Ascending aorta (tissue), 2 donors: ENCODE data around the gene ARL3. TPM values are rescaled to one million over a fixed set of nuclear protein-coding genes. Genes with fewer than 3 reads are reported as not detected.

Source experiments
- DNase-seq, 2 donors: peaks; one replicate each; pipeline ENCODE4 v3.0.0-alpha.2; 2019; ENCODE audit warnings: low spot score in 2 of 2
- H3K27ac ChIP-seq, 2 donors: fragments of 200-600 bp; sonication (generic); one replicate each; pipeline ENCODE4 v1.5.1; 2016 to 2017; ENCODE audit warnings: mild to moderate bottlenecking in 1 of 2
- H3K27me3 ChIP-seq: fragments of 200-600 bp; sonication (generic); one replicate; pipeline ENCODE4 v1.5.1; 2017
- H3K36me3 ChIP-seq, 2 donors: fragments of 200-600 bp; sonication (generic); one replicate each; pipeline ENCODE4 v1.5.1; 2016
- H3K4me1 ChIP-seq, 2 donors: fragments of 200-600 bp; sonication (generic); one replicate each; pipeline ENCODE4 v1.5.1; 2016 to 2017; ENCODE audit warnings: mild to moderate bottlenecking in 1 of 2
- H3K4me3 ChIP-seq, 2 donors: fragments of 200-600 bp; sonication (generic); one replicate each; pipeline ENCODE4 v1.5.1; 2016 to 2017; ENCODE audit warnings: mild to moderate bottlenecking in 1 of 2
- H3K9me3 ChIP-seq, 2 donors: fragments of 200-600 bp; sonication (generic); one replicate each; pipeline ENCODE4 v1.5.1; 2016
- intact Hi-C: fragments of 100-400 bp; cut with DNase I; formaldehyde crosslinking; loops from one replicate; pipeline ENCODE4 v1.15.1; 2023
- total RNA-seq: library from RNA; depleted of rRNA; stranded (reverse); fragments of >200 nt; gene quantifications from one replicate; pipeline ENCODE4 v1.1.0, GENCODE V29; 2016
- TF ChIP-seq, protein P1 (sequence below), 3 experiments: fragments of 200-600 bp in 2 of 3; fragments of 450-650 bp in 1 of 3; sonication (generic) in 2 of 3; IDR thresholded peaks; one replicate each; pipeline ENCODE4 v1.5.1; 2016 to 2019; ENCODE audit warnings: antibody characterized with exemption in 3 of 3, mild to moderate bottlenecking in 1 of 3, moderate library complexity in 1 of 3

The ARL3 gene
- total RNA-seq, 1 donor from 2014 or later, result 2.0 TPM

DNA sequence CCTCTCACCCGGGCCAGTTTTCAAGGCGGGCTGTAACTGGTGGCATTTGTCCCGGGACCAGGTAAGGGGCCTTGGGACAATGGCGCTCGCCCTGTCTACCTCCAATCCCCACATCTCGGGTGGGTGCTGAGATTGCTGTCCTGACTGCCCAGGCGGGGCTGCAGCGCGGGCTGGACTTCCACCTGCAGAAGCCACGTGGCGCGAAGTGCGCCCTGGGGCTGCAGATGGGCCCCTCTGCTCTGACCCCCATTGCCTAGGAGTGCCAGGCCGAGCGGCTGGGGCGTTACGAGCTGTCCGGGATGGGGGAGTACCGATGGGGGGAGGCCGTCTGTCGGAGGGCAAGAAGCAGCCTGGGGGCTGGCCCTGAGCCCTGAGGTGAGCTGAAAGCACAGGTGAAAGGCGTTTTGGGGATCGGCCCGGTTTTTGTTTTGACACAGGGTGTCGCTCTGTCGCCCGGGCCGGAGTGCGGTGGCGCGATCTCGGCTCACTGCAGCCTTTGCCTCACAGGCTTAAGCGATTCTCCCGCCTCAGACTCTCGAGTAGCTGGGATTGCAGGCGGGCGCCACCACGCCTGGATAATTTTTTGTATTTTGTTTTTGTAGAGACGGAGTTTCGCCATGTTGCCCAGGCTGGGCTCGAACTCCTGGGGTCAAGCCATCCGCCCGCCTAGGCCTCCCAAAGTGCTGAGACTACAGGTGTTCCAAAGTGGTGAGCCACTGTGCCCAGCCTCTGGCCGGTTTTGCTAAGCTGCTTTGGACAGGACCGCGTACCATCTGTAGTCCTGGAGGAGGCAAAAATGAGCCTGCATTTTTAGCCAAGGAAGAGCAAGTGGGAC is 641 bp upstream of the ARL3 start, which contains the start of gene SFXN2:
Gene SFXN2 (plus strand): TSS at position 16 of the 835 bp plus-strand sequence. CDS start 12,001 bp downstream, outside the sequence.
- TF ChIP-seq, protein P1, sequence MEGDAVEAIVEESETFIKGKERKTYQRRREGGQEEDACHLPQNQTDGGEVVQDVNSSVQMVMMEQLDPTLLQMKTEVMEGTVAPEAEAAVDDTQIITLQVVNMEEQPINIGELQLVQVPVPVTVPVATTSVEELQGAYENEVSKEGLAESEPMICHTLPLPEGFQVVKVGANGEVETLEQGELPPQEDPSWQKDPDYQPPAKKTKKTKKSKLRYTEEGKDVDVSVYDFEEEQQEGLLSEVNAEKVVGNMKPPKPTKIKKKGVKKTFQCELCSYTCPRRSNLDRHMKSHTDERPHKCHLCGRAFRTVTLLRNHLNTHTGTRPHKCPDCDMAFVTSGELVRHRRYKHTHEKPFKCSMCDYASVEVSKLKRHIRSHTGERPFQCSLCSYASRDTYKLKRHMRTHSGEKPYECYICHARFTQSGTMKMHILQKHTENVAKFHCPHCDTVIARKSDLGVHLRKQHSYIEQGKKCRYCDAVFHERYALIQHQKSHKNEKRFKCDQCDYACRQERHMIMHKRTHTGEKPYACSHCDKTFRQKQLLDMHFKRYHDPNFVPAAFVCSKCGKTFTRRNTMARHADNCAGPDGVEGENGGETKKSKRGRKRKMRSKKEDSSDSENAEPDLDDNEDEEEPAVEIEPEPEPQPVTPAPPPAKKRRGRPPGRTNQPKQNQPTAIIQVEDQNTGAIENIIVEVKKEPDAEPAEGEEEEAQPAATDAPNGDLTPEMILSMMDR (IDR thresholded peaks at IDR 0.05), result no peak
- no peaks in the 10 kb centered on the region for H3K36me3 ChIP-seq
- no peaks in the 10 kb centered on the region for H3K9me3 ChIP-seq
- peak within 1 kb of the TSS; percentile 84 to 91 for H3K4me3 ChIP-seq
- H3K27me3 ChIP-seq, result no peaks in the 10 kb centered on the region
- intact Hi-C loops, result loop anchor here (2.0 kb wide), 3 partner anchors 40 to 212 kb away; partner anchors contain the start of genes ACTR1A and SUFU
- DNase-seq, result peak in 1 of 2 donors; percentile 72
- H3K27ac ChIP-seq, result peak within 1 kb of the TSS; percentile 79 to 83
- peaks cover 0 to 13% of the 10 kb centered on the region in 2 donors for H3K4me1 ChIP-seq

- peak overlapping the region; percentile 84 to 91 for H3K4me3 ChIP-seq
- intact Hi-C loops, result no loop called here
- H3K36me3 ChIP-seq, result no peaks in the 10 kb centered on the region
- DNase-seq, result no peak
- TF ChIP-seq, protein P1 (IDR thresholded peaks at IDR 0.05), result no peak
- peaks cover 0 to 13% of the 10 kb centered on the region in 2 donors for H3K4me1 ChIP-seq
- no peaks in the 10 kb centered on the region for H3K27me3 ChIP-seq
- peak overlapping the region; percentile 79 to 83 for H3K27ac ChIP-seq
- no peaks in the 10 kb centered on the region for H3K9me3 ChIP-seq
These were observed 721 bp downstream of the ARL3 start for GRCh38 chr10:102713539-102713813.

GRCh38 chr10:102712843-102713538 is 1.2 kb downstream of the ARL3 start:
- intact Hi-C loops, result no loop called here
- H3K27ac ChIP-seq, result peak overlapping the region; percentile 79 to 83
- peaks cover 0 to 13% of the 10 kb centered on the region in 2 donors for H3K4me1 ChIP-seq
- no peak for DNase-seq
- peak overlapping the region; percentile 84 to 91 for H3K4me3 ChIP-seq
- no peaks in the 10 kb centered on the region for H3K9me3 ChIP-seq
- H3K27me3 ChIP-seq, result no peaks in the 10 kb centered on the region
- no peaks in the 10 kb centered on the region for H3K36me3 ChIP-seq
- TF ChIP-seq, protein P1 (IDR thresholded peaks at IDR 0.05), result no peak

GRCh38 chr10:102712089-102712488 is 2.1 kb downstream of the ARL3 start:
- peaks cover 0 to 13% of the 10 kb centered on the region in 2 donors for H3K4me1 ChIP-seq
- H3K27ac ChIP-seq, result no peak overlapping the region
- intact Hi-C loops, result no loop called here
- no peak for DNase-seq
- H3K4me3 ChIP-seq, result no peak overlapping the region
- H3K36me3 ChIP-seq, result no peaks in the 10 kb centered on the region
- no peaks in the 10 kb centered on the region for H3K27me3 ChIP-seq
- no peaks in the 10 kb centered on the region for H3K9me3 ChIP-seq
- TF ChIP-seq, protein P1 (IDR thresholded peaks at IDR 0.05), result no peak

DNA sequence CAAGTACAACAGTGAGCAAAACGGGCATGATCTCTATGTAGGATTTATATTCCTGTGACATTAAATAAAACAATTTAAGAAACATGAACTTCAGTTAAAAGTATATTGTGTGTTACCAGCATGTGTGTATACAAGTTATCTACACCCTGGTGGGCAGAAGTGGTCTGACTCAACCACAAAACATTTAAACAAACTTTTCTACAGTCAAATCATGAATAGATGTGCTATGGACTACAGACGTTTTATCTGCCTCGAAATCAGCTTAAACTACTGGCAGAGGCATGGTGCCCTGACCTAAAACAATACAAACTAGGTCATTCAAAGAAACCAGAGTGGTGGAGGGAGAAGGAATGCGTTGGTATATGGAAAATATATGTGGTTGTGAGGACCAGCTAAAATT is 3.6 kb downstream of the ARL3 start:
- DNase-seq, result no peak
- no peaks in the 10 kb centered on the region for H3K27me3 ChIP-seq
- intact Hi-C loops, result no loop called here
- TF ChIP-seq, protein P1 (IDR thresholded peaks at IDR 0.05), result no peak
- no peaks in the 10 kb centered on the region for H3K36me3 ChIP-seq
- peaks cover 0 to 13% of the 10 kb centered on the region in 2 donors for H3K4me1 ChIP-seq
- H3K4me3 ChIP-seq, result no peak overlapping the region
- H3K27ac ChIP-seq, result no peak overlapping the region
- no peaks in the 10 kb centered on the region for H3K9me3 ChIP-seq
